ENCODE data around the gene EEIG1. TPM values are rescaled to one million over a fixed set of nuclear protein-coding genes. Genes with fewer than 3 reads are reported as not detected.

The EEIG1 gene
- total RNA-seq, 4 donors from 2014 or later = 33.9 to 53.8 (median 50.2) TPM

DNA sequence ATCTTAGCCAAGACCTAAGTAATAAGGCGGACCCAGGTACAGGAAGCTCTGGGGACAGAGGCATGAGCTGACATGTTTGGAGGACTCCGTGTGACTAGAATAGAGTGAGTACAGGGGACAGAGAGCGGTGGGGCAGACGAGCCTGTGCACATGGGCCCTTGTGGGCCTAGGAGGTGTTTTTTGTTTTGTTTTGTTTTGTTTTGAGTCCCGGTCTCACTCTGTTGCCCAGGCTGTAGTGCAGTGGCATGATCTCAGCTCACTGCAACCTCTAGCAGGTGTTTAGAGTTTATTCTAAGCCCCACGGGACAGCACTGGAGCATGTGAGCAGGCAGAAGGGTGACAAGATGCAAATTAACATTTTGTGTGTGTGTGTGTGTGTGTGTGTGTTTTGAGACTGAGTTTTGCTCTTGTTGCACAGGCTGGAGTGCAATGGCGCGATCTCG, 3.1 kb upstream of the EEIG1 start:
- H3K9me3 ChIP-seq = no peaks in the 10 kb centered on the region
- H3K4me1 ChIP-seq = peaks cover 0 to 23% (median 18%) of the 10 kb centered on the region in 4 donors
- no peak overlapping the region for H3K4me3 ChIP-seq
- 85 to 93% methylated on average over 9 of the region's 9 CpGs for WGBS, 2 donors
- no peaks in the 10 kb centered on the region for H3K36me3 ChIP-seq
- DNase-seq (ENCODE audit: low spot score in 2 of 2) = no peak
- peak overlapping the region in 1 of 4 donors; percentile 35 for H3K27ac ChIP-seq
- TF ChIP-seq POLR2A (IDR thresholded peaks at IDR 0.05) = no peak
- TF ChIP-seq, protein P1, sequence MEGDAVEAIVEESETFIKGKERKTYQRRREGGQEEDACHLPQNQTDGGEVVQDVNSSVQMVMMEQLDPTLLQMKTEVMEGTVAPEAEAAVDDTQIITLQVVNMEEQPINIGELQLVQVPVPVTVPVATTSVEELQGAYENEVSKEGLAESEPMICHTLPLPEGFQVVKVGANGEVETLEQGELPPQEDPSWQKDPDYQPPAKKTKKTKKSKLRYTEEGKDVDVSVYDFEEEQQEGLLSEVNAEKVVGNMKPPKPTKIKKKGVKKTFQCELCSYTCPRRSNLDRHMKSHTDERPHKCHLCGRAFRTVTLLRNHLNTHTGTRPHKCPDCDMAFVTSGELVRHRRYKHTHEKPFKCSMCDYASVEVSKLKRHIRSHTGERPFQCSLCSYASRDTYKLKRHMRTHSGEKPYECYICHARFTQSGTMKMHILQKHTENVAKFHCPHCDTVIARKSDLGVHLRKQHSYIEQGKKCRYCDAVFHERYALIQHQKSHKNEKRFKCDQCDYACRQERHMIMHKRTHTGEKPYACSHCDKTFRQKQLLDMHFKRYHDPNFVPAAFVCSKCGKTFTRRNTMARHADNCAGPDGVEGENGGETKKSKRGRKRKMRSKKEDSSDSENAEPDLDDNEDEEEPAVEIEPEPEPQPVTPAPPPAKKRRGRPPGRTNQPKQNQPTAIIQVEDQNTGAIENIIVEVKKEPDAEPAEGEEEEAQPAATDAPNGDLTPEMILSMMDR (IDR thresholded peaks at IDR 0.05) = no peak
- TF ChIP-seq EP300 (IDR thresholded peaks at IDR 0.05) = no peak
- no peaks in the 10 kb centered on the region for H3K27me3 ChIP-seq

DNA sequence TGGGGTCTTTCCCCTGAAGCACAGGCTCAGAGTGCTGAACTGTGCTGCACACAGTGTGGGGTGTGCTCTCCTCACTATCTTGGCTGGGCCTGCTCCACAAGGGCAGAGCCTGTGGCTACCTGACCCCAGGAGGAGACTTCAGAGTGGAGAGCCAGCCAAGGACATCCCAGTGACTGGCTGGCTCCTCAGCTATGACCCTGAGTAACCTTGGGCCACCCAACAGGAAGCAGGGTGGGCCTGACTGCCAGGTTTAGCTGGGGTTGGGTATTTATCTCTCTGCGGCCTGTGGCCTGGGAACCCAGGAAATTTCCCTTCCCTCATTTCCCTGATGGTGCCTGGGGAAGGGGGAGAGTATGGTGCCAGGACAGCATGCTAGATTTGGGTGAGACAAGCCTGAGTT, 2.1 kb upstream of the EEIG1 start:
- H3K9me3 ChIP-seq = no peaks in the 10 kb centered on the region
- DNase-seq (ENCODE audit: low spot score in 2 of 2) = no peak
- peaks cover 0 to 32% (median 23%) of the 10 kb centered on the region in 4 donors for H3K4me1 ChIP-seq
- 83 to 100% methylated on average over 1 of the region's 1 CpG for WGBS, 2 donors
- H3K27me3 ChIP-seq = no peaks in the 10 kb centered on the region
- no peak for TF ChIP-seq EP300 (IDR thresholded peaks at IDR 0.05)
- no peak for TF ChIP-seq POLR2A (IDR thresholded peaks at IDR 0.05)
- TF ChIP-seq, protein P1 (IDR thresholded peaks at IDR 0.05) = no peak
- H3K36me3 ChIP-seq = no peaks in the 10 kb centered on the region
- H3K27ac ChIP-seq = peak overlapping the region in 3 of 4 donors; percentile 45 to 98 (median 93)
- no peak overlapping the region for H3K4me3 ChIP-seq

DNA sequence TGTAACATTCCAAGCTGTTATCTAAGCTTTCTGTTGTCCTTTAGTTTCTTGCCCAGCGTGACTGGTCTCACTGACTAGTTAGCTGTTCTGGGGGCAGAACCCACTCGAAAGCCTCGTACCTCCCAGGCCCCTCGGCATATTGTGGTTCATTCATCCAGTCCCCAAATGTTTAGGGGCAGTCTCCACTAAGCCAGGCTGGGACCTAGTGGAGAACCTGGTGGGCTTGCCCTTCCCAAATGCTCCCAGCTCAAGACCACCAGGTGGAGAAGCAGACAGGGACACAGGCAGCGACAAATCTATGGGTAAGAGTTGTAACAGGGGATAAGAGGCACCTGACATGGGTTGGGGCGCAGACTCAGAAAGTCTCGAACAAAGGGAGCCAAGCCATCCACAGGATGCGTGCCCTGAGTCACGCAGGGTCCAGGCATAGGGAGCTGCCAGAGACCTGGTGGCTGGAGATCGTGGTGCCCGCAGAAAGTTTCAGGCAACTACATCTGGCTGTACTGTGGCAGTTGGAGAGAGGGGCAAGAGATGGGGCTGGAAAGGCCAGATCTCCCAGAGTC, 851 bp upstream of the EEIG1 start:
- WGBS, 2 donors = 73 to 87% methylated on average over 8 to 11 of the region's 11 CpGs
- DNase-seq (ENCODE audit: low spot score in 2 of 2) = no peak
- peaks cover 0 to 45% (median 36%) of the 10 kb centered on the region in 4 donors for H3K4me1 ChIP-seq
- H3K27me3 ChIP-seq = no peaks in the 10 kb centered on the region
- TF ChIP-seq EP300 (IDR thresholded peaks at IDR 0.05) = no peak
- TF ChIP-seq POLR2A (IDR thresholded peaks at IDR 0.05) = no peak
- TF ChIP-seq, protein P1 (IDR thresholded peaks at IDR 0.05) = no peak
- H3K9me3 ChIP-seq = no peaks in the 10 kb centered on the region
- peak overlapping the region; percentile 74 to 98 (median 92) for H3K27ac ChIP-seq
- peak overlapping the region; percentile 45 to 92 (median 74) for H3K4me3 ChIP-seq
- H3K36me3 ChIP-seq = no peaks in the 10 kb centered on the region

DNA sequence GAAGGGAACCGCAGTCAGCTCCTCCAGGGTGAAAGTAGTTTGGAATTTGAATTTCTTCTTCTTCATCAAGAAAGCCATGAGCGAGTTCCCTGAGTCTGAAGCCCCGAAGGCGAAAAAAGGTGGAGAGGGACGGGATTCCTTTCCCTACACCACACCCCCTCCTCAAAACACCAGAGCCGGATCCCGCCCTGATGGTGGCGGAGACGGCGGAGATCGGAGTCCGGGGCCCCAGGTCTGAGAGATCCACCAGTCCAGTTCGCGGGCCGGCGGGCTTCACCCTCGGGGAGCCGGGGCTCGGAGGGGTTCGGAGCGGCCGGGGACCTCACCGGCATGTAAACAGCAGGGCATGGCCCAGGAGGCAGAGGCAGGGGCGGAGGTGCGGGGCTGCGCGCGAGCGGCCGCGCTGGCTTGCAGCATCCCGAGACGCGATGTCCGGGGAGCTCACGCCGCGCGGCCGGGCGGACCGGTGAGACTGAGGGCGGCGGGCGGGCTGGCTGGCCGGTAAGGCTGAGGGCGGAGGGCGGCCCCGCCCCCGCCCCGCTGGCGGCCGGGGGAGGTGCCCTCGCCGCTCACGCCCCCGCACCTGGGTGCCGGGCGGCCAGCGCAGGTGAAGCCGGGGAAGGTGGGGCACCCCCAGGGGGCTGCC, 606 bp downstream of the EEIG1 start:
- no peak for DNase-seq (ENCODE audit: low spot score in 2 of 2)
- WGBS, 2 donors = 0% methylated on average over 44 to 50 of the region's 61 CpGs
- Histone ChIP-seq H3K9me3 (no peaks in the 10 kb centered on the region), H3K36me3 (no peaks in the 10 kb centered on the region), H3K4me3 (peak overlapping the region; percentile 72 to 96 (median 84)), H3K27ac (peak overlapping the region; percentile 83 to 99 (median 93)), H3K27me3 (no peaks in the 10 kb centered on the region), H3K4me1 (peaks cover 0 to 60% (median 50%) of the 10 kb centered on the region in 4 donors)
- TF ChIP-seq EP300 (IDR thresholded peaks at IDR 0.05) (no peak), POLR2A (IDR thresholded peaks at IDR 0.05) (no peak)
- TF ChIP-seq, protein P1 (IDR thresholded peaks at IDR 0.05) = no peak

All from tibial nerve (tissue), 4 donors.